ENCODE results near the gene DLG1. TPM values are rescaled to one million over a fixed set of nuclear protein-coding genes. Genes with fewer than 3 reads are reported as not detected.

Gene DLG1
- total RNA-seq, 1 experiment from 2014 or later, result 90.2 TPM

DNA sequence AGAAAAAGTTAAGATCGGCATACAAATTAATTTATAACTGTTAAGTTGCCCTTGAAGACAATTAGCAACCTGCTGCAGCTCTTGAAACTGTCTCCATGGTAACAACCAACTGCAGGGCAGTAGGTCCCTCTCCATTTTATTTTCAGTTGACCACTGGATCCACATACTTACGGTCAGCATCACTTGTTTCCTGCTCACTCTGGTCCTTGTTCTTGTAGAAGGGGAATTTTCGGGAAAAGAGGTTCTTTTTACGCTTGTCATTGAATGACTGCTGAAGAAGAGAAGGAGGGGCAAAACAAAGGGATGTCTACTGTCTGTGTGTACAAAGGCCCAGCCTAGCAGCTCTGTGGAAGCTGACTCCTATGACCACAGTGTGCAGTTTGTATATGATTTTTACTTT, 222.0 kb downstream of the DLG1 start:
- intact Hi-C loops (cut with micrococcal nuclease; ENCODE audit: unreplicated experiment), result no loop called here
- Histone ChIP-seq H3K4me3 (ENCODE audit: low read depth in 2 of 2, low read length in 2 of 2) (no peak overlapping the region), H3K4me1 (ENCODE audit: control insufficient read depth, insufficient read depth, low read length) (no peaks in the 10 kb centered on the region), H3K9me3 (ENCODE audit: control insufficient read depth, insufficient read depth, low read depth, low read length) (no peaks in the 10 kb centered on the region), H3K36me3 (ENCODE audit: control insufficient read depth, insufficient read depth, low read length) (peaks cover 9% of the 10 kb centered on the region), H3K27me3 (ENCODE audit: control insufficient read depth, insufficient read depth, low read length) (no peaks in the 10 kb centered on the region), H3K27ac (ENCODE audit: low read length) (no peak overlapping the region)
- no peak for ATAC-seq
- ChIA-PET CTCF (interaction anchor here (0.6 kb wide), 1 partner anchor 378 kb away, joined by 3 read pairs; no protein-coding TSS in a partner anchor), POLR2A (no interaction called here)
- no TSS peak for BruUV-seq (replicated peaks)
- no peak for DNase-seq (ENCODE audit: low read depth, low spot score)
- TF ChIP-seq TCF7L2 (IDR thresholded peaks at IDR 0.05; ENCODE audit: low read depth, low read length), result no peak
- TF ChIP-seq, protein P1, sequence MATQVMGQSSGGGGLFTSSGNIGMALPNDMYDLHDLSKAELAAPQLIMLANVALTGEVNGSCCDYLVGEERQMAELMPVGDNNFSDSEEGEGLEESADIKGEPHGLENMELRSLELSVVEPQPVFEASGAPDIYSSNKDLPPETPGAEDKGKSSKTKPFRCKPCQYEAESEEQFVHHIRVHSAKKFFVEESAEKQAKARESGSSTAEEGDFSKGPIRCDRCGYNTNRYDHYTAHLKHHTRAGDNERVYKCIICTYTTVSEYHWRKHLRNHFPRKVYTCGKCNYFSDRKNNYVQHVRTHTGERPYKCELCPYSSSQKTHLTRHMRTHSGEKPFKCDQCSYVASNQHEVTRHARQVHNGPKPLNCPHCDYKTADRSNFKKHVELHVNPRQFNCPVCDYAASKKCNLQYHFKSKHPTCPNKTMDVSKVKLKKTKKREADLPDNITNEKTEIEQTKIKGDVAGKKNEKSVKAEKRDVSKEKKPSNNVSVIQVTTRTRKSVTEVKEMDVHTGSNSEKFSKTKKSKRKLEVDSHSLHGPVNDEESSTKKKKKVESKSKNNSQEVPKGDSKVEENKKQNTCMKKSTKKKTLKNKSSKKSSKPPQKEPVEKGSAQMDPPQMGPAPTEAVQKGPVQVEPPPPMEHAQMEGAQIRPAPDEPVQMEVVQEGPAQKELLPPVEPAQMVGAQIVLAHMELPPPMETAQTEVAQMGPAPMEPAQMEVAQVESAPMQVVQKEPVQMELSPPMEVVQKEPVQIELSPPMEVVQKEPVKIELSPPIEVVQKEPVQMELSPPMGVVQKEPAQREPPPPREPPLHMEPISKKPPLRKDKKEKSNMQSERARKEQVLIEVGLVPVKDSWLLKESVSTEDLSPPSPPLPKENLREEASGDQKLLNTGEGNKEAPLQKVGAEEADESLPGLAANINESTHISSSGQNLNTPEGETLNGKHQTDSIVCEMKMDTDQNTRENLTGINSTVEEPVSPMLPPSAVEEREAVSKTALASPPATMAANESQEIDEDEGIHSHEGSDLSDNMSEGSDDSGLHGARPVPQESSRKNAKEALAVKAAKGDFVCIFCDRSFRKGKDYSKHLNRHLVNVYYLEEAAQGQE (IDR thresholded peaks at IDR 0.05; ENCODE audit: insufficient read depth in 1 of 2, low read depth in 2 of 2, low read length in 1 of 2), result no peak
- TF ChIP-seq POLR2AphosphoS5 (IDR thresholded peaks at IDR 0.05; ENCODE audit: low read depth, low read length), result no peak
- no peak for TF ChIP-seq SIN3A (IDR thresholded peaks at IDR 0.05; ENCODE audit: borderline replicate concordance, insufficient read depth, low read depth, low read length)
- TF ChIP-seq, protein P2, sequence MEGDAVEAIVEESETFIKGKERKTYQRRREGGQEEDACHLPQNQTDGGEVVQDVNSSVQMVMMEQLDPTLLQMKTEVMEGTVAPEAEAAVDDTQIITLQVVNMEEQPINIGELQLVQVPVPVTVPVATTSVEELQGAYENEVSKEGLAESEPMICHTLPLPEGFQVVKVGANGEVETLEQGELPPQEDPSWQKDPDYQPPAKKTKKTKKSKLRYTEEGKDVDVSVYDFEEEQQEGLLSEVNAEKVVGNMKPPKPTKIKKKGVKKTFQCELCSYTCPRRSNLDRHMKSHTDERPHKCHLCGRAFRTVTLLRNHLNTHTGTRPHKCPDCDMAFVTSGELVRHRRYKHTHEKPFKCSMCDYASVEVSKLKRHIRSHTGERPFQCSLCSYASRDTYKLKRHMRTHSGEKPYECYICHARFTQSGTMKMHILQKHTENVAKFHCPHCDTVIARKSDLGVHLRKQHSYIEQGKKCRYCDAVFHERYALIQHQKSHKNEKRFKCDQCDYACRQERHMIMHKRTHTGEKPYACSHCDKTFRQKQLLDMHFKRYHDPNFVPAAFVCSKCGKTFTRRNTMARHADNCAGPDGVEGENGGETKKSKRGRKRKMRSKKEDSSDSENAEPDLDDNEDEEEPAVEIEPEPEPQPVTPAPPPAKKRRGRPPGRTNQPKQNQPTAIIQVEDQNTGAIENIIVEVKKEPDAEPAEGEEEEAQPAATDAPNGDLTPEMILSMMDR (IDR thresholded peaks at IDR 0.05), result no peak
- in situ Hi-C loops (cut with HindIII; ENCODE audit: low pct_unique_long_range_greater_than_20kb, low sequenced_read_pairs), result no loop called here

DNA sequence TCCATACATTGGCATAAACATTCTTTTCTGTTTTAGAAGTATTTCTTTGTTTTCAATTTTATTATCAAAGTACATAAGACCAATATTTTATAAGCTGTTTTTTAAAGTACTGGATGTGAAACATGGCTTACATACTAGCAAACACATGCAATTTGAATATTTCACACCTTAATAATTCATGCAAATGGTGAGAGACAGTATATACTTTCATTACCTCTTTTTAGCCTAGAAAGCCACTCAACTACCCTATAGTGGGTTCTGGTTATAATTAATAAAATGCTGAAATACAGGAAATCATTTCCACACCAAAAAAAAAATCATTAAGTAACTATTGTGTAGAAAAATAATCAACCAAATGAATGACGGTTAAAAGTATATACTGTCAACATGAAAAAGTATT, 230.3 kb downstream of the DLG1 start:
- no peak for DNase-seq (ENCODE audit: low read depth, low spot score)
- TF ChIP-seq, protein P2 (IDR thresholded peaks at IDR 0.05), result no peak
- no peak for TF ChIP-seq SIN3A (IDR thresholded peaks at IDR 0.05; ENCODE audit: borderline replicate concordance, insufficient read depth, low read depth, low read length)
- no peak for TF ChIP-seq TCF7L2 (IDR thresholded peaks at IDR 0.05; ENCODE audit: low read depth, low read length)
- TF ChIP-seq, protein P1 (IDR thresholded peaks at IDR 0.05; ENCODE audit: insufficient read depth in 1 of 2, low read depth in 2 of 2, low read length in 1 of 2), result no peak
- no peak for TF ChIP-seq POLR2AphosphoS5 (IDR thresholded peaks at IDR 0.05; ENCODE audit: low read depth, low read length)
- no peak for ATAC-seq
- in situ Hi-C loops (cut with HindIII; ENCODE audit: low pct_unique_long_range_greater_than_20kb, low sequenced_read_pairs), result no loop called here
- Histone ChIP-seq H3K4me1 (ENCODE audit: control insufficient read depth, insufficient read depth, low read length) (no peaks in the 10 kb centered on the region), H3K27ac (ENCODE audit: low read length) (no peak overlapping the region), H3K4me3 (ENCODE audit: low read depth in 2 of 2, low read length in 2 of 2) (no peak overlapping the region), H3K9me3 (ENCODE audit: control insufficient read depth, insufficient read depth, low read depth, low read length) (no peaks in the 10 kb centered on the region), H3K27me3 (ENCODE audit: control insufficient read depth, insufficient read depth, low read length) (no peaks in the 10 kb centered on the region), H3K36me3 (ENCODE audit: control insufficient read depth, insufficient read depth, low read length) (peaks cover 14% of the 10 kb centered on the region)
- POLR2A ChIA-PET, result no interaction called here
- BruUV-seq (replicated peaks), result no TSS peak
- CTCF ChIA-PET, result no interaction called here
- intact Hi-C loops (cut with micrococcal nuclease; ENCODE audit: unreplicated experiment), result no loop called here
